Measurements from ENCODE around the gene LRRC3C.

The LRRC3C gene

DNA sequence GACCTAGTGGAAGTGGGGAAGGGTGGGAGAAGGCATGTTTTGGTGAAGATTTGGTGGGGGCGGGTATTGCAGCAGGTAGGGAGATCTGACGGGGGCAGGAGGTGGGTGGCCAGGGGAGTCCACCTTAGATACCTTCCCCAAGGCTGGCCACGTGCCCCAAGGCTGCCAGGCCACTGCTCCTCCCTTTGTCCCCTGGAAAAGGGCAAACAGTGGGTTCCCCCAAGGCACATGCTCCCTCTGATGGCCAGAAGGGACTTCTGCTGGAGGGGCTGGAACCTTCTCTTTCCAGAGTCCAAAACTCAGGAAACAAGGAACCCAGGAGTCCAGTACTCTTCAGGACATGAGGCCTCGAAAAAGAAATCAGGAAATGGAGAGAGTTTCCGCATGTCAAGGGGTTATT lies 46.9 kb downstream of the LRRC3C start:
- in situ Hi-C loops (cut with MboI; ENCODE audit: low sequenced_read_pairs), result no loop called here

DNA sequence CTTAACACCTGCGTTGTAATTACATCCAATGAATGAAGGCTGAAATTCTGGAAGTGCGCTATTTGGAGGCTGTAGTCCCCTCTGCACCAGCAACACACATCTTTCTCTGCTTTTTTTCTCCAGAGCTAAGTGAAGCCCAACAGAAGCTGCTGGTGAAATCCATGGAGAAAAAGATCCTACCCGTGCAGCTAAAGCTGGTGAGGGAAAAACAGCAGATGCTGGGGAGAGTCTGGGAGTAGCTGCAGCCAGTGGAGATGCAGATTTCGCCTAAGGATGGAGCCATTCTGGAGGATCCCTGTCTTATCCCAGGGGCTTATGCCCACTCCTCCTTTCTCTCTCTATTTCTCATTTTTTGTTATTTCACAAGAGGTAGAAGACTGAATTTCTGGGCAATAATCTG lies 48.3 kb downstream of the LRRC3C start:
- in situ Hi-C loops (cut with MboI; ENCODE audit: low sequenced_read_pairs), result no loop called here

DNA sequence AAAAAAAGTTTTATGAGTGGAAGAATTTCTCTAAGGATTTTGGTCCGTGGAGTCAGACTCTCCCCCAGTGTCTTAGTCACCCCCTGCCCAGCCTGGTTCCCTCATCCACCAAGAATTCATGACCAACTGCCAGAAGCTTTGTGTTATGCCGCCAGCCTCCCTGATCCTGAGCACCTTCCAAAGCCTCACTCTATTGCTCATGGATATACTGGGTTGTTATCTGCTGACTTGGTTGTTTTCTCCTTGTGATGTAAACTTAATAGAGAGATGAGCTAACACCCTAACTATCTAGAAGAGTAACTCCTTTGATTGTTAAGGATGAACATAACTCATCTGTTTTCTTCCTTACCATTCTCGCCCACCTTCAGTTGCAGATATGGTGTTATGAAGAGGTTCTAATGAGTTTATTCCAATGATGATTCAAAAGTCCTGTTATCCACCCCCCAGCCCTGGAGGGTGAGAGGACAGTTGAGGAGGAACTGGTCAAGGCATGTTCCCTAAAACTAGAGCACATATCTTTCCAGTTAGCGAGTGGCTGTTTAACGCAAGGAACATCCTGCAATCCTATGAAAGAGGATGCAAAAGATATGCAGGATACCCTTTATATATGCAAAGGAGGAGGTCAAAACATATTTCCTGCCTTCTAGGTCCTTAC lies 51.6 kb downstream of the LRRC3C start:
- in situ Hi-C loops (cut with MboI; ENCODE audit: low sequenced_read_pairs), result no loop called here

DNA sequence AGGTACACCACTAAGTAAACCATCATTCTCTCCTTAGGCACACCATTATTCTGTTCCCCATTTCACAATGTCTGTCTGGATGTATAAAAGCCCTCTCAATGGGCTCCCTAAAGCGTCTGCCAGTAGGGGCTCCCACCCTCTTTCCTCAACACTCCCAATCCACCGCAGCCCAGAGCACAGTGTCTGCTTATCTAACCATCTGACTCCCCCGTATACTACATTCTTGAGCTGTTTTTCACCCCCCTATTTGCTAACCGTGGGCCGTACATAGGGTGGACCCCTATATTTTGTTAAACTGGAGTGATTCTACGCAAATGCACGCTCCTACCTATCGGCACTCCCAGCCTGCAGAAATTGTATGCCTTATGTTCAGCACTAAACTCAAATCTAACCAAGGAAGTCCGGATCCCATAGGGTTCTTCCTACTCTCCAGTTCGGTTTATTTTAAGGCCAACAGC lies 52.4 kb downstream of the LRRC3C start:
- in situ Hi-C loops (cut with MboI; ENCODE audit: low sequenced_read_pairs), result no loop called here

DNA sequence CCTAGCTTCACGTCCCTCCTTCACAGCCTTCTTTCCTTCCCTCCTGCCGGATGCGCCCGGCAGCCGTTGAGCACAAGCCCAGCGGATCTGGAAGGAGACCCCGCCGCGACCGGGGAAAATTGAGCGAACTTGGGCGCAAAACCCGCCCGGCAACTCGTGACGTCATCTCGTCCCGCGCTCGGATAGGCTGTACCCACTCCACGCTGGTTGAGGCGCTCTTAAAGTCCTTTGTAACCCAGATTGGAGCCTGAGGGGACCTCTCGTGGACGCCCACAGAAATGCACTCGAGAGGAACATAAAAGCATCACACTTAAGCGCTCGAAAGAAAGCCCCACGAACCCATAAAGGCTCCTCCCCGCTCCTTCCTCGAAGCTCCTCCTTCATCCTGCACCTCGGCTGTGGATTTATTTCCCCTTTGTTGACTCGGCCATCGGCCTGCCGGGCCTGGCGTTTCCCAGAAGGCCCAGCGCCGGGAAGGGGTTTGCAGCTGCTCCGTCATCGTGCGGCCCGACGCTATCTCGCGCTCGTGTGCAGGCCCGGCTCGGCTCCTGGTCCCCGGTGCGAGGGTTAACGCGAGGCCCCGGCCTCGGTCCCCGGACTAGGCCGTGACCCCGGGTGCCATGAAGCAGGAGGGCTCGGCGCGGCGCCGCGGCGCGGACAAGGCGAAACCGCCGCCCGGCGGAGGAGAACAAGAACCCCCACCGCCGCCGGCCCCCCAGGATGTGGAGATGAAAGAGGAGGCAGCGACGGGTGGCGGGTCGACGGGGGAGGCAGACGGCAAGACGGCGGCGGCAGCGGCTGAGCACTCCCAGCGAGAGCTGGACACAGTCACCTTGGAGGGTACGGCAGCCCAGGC lies 53.0 kb downstream of the LRRC3C start, which contains the start of gene PSMD3:
PSMD3 (plus strand) TSS at position 457 of the 856 bp plus-strand sequence; CDS start at position 621, 164 bp downstream.
- in situ Hi-C loops (cut with MboI; ENCODE audit: low sequenced_read_pairs), result no loop called here

DNA sequence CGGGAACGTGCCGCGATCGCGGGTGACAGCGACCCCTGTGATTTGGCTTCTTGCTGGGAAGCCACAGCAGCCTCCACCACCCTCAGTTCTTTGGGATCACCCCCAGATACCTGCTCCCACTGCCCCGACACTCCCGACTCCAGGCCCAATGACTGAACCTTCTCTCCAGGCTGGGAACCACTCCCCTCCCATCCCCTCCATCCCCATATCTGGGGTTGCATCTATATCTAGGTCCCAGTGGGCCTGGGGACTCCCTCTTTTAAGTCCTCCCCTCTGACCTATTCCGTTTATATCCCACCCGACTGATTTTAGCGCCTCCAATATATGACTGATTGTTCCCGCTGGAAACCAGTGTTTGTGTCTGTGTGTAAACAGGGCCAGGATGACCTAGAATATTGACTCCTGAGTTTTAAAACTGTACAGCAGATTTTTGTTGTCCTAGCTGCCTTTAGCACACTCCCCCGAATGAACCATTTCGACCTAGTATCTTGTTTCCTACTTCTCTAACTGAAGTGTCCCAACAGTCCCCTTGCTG lies 53.7 kb downstream of the LRRC3C start:
- in situ Hi-C loops (cut with MboI; ENCODE audit: low sequenced_read_pairs), result no loop called here

DNA sequence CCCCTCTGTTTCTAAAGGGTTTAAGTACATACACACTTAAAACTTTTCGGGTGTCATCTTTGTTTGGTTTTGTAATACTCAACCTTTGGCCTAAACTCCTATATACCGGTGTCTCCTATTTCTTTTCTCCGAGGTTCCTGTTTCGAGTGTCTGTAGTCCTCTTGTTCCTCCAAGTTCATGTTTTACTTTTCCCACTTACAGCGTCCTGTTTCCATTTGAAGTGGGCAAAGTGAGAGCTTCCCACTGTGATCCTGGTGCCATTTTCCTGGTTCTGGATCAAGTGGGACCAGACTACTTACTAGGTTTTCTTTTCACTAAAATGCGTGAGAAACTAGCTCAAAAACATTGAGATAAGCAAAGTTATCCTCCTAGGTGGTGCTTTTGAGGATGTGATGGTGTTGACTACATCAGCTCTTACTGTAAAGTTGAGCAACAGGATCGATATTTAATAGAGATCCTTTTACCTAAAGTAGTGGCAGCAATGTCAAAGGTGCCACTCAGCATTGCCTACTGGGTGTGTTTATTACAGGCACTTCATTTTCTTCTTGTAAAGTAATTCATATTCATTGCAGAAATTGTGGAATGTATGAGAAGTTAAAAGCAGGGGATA lies 54.3 kb downstream of the LRRC3C start:
- in situ Hi-C loops (cut with MboI; ENCODE audit: low sequenced_read_pairs), result no loop called here

DNA sequence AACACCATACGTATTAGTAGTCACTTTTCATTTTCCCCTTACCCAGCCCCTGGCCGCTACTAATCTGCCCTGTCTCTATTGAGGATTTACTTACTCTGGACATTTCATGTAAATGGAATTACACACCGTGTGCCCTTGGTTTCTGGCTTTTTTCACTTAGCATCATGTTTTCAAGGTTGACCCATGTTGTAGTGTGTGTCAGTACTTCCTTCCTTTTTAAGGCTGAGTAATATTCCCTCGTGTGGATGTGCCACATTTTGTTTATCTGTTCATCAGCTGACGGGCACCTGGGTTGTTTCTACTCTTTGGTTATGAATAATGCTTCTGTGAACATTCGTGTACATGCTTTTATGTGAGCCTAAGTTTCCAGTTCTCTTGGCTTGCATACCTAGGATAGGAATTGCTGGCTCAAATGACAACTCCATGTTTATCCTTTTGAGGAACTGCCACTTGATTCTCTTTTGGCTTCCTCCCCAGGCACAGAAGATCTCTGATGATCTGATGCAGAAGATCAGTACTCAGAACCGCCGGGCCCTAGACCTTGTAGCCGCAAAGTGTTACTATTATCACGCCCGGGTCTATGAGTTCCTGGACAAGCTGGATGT lies 60.8 kb downstream of the LRRC3C start:
- in situ Hi-C loops (cut with MboI; ENCODE audit: low sequenced_read_pairs), result no loop called here

DNA sequence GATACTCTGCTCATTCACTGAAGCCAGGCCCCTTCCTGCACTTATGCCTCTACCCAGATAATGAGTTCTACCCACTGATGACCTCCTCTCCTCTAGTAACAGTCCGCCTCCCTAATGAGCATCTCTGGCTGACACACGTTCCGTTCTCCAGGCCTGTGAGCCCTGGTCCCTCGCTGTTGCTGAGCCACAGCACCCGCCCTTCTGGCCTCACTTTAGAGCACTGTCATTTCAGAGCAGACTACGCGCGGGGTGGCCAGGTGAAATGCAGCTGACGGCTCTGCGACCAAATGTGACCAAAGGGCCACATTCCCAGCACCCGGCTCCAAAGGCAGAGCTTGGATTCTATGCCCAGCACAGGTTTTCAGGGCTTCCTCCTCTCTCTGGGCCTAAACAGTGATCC lies 66.9 kb downstream of the LRRC3C start:
- in situ Hi-C loops (cut with MboI; ENCODE audit: low sequenced_read_pairs), result no loop called here

All from hTERT RPE-1 (cell line).